DOHH2 (cell line): Measurements from ENCODE around the gene HECW1.

Source experiments
- H3F3A ChIP-seq: fragments of 200-600 bp; sonication (generic), shearing (Covaris generic); 2 replicates; pipeline ENCODE4 v1.6.0; 2016; ENCODE audit warnings: antibody characterized with exemption, mild to moderate bottlenecking; ENCODE audit not compliant: control insufficient read depth, insufficient read depth
- H3K27ac ChIP-seq: fragments of 200-600 bp; sonication (generic); 2 replicates; pipeline ENCODE4 v1.5.1; 2014; ENCODE audit warnings: low read depth, mild to moderate bottlenecking, low read length, moderate library complexity
- H3K27me3 ChIP-seq: fragments of 200-600 bp; sonication (generic); 2 replicates; pipeline ENCODE4 v1.6.1; 2014; ENCODE audit warnings: mild to moderate bottlenecking, low read length, mixed read lengths; ENCODE audit not compliant: control insufficient read depth
- H3K36me3 ChIP-seq: fragments of 200-600 bp; sonication (generic); 2 replicates; pipeline ENCODE4 v1.6.1; 2014; ENCODE audit warnings: mild to moderate bottlenecking, low read length, moderate library complexity, mixed read lengths; ENCODE audit not compliant: control insufficient read depth
- H3K4me1 ChIP-seq: fragments of 200-600 bp; sonication (generic); 2 replicates; pipeline ENCODE4 v1.6.1; 2014; ENCODE audit warnings: mild to moderate bottlenecking, low read length, mixed read lengths; ENCODE audit not compliant: control insufficient read depth
- H3K4me2 ChIP-seq: fragments of 200-600 bp; sonication (generic); 2 replicates; pipeline ENCODE4 v1.6.0; 2014; ENCODE audit warnings: mild to moderate bottlenecking, low read length, moderate library complexity
- H3K4me3 ChIP-seq: fragments of 200-600 bp; sonication (generic); 2 replicates; pipeline ENCODE4 v1.5.1; 2014; ENCODE audit warnings: mild to moderate bottlenecking, low read length, mixed read lengths
- H3K79me2 ChIP-seq: fragments of 200-600 bp; sonication (generic); 2 replicates; pipeline ENCODE4 v1.6.1; 2014; ENCODE audit warnings: mild to moderate bottlenecking, low read length, mixed read lengths; ENCODE audit not compliant: control insufficient read depth
- H3K9me2 ChIP-seq: fragments of 200-600 bp; sonication (generic); replicated peaks from 2 replicates; pipeline ENCODE4 v1.6.1; 2014; ENCODE audit warnings: mild to moderate bottlenecking, low read length, mixed read lengths; ENCODE audit not compliant: control insufficient read depth
- H3K9me3 ChIP-seq: fragments of 200-600 bp; sonication (generic); 2 replicates; pipeline ENCODE4 v1.6.1; 2014; ENCODE audit warnings: antibody characterized with exemption, low read length, mixed read lengths; ENCODE audit not compliant: control insufficient read depth, insufficient read depth
- H4K20me1 ChIP-seq: fragments of 200-600 bp; sonication (generic); 2 replicates; pipeline ENCODE4 v1.6.0; 2014; ENCODE audit warnings: low read depth, mild to moderate bottlenecking, antibody characterized with exemption, low read length, moderate library complexity; ENCODE audit not compliant: control insufficient read depth, insufficient read depth
- CTCF ChIP-seq: fragments of 200-600 bp; sonication (generic); IDR thresholded peaks from one replicate; pipeline ENCODE4 v1.5.1; 2014; ENCODE audit warnings: antibody characterized with exemption, mild to moderate bottlenecking, low read depth, low read length; ENCODE audit not compliant: poor library complexity, severe bottlenecking
- EZH2phosphoT487 ChIP-seq: fragments of 200-600 bp; sonication (generic); IDR thresholded peaks from 2 replicates; pipeline ENCODE4 v1.6.1; 2017; ENCODE audit warnings: borderline replicate concordance, mild to moderate bottlenecking, antibody characterized with exemption, low read length, moderate library complexity, mixed read lengths

Gene HECW1

GRCh38 chr7:43517464-43517863, 405.0 kb downstream of the HECW1 start:
- TF ChIP-seq CTCF (no peak), EZH2phosphoT487 (no peak)
- H3K27ac ChIP-seq: no peak overlapping the region
- H3K4me2 ChIP-seq: no peak overlapping the region

DNA sequence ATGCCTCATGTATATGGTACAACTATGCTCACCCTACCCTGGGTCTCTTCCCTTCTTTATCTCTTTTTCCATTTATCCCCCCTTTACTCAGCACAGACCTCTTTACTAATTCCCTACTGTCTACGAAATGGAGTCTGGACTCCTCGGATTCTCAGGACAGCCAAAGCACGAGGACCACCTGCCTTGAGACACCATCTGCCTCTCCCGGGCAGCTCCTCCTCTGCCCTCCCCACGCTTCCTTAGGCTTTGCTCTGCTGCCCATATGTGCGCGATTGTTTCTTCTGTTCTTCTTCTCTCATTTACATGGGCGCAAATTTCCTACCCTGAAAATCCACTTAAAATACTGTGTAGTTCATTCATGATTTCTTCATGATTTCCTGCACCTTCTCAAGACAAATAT, 407.8 kb downstream of the HECW1 start:
- Histone ChIP-seq H3K27ac (no peak overlapping the region), H3K79me2 (no peaks in the 10 kb centered on the region), H3K9me3 (no peaks in the 10 kb centered on the region), H4K20me1 (no peaks in the 10 kb centered on the region), H3K4me3 (no peak overlapping the region), H3K36me3 (no peaks in the 10 kb centered on the region), H3F3A (no peaks in the 10 kb centered on the region), H3K4me1 (no peaks in the 10 kb centered on the region), H3K9me2 (no peaks in the 10 kb centered on the region), H3K4me2 (no peak overlapping the region), H3K27me3 (peaks cover 14% of the 10 kb centered on the region)
- TF ChIP-seq EZH2phosphoT487: no peak
- no peak for TF ChIP-seq CTCF

More at GRCh38 chr7:43517464-43517863, 405.0 kb downstream of the HECW1 start:
- H3K36me3 ChIP-seq: no peaks in the 10 kb centered on the region
- no peaks in the 10 kb centered on the region for H4K20me1 ChIP-seq
- H3K9me3 ChIP-seq: no peaks in the 10 kb centered on the region
- H3K4me1 ChIP-seq: no peaks in the 10 kb centered on the region
- peaks cover 22% of the 10 kb centered on the region for H3K27me3 ChIP-seq
- no peaks in the 10 kb centered on the region for H3F3A ChIP-seq
- H3K9me2 ChIP-seq: no peaks in the 10 kb centered on the region
- H3K79me2 ChIP-seq: no peaks in the 10 kb centered on the region
- no peak overlapping the region for H3K4me3 ChIP-seq

DNA sequence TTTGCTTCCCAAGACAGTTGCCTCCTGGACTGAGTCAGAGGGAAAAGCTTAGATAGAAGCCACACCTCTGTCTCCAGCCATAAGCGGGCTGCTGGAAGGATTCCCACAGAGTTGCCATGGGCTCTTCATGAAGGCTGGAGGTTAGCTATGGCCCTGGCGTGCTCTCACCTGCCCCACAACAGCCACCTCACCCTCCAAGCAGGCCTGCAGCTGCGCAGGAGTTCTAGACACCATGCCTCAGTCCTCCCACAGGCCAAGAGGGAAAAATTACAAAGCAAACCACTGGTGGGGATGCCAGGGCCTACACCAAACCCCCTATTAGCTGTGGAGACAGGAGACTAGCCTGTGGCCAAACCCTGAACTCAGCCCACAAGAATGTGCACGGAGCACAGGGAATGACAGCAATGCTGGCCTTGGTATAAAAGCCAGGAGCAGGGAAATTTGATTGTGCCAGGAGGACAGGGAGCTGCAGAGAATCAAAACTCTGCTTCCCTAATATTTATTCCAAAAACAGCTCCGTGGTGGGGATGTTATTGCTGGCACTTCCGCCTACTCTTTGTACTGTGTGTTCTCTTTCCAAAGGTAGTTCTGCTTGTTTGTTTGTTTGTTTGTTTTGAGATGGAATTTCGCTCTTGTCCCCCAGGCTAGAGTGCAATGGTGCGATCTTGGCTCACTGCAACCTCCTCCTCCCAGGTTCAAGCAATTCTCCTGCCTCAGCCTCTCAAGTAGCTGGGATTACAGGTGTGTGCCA, 410.1 kb downstream of the HECW1 start:
- no peak overlapping the region for H3K4me2 ChIP-seq
- no peaks in the 10 kb centered on the region for H3K4me1 ChIP-seq
- H3F3A ChIP-seq: no peaks in the 10 kb centered on the region
- no peak overlapping the region for H3K27ac ChIP-seq
- H3K79me2 ChIP-seq: no peaks in the 10 kb centered on the region
- H3K9me3 ChIP-seq: no peaks in the 10 kb centered on the region
- no peak for TF ChIP-seq EZH2phosphoT487
- TF ChIP-seq CTCF: no peak
- no peak overlapping the region for H3K4me3 ChIP-seq
- no peaks in the 10 kb centered on the region for H3K9me2 ChIP-seq
- no peaks in the 10 kb centered on the region for H3K36me3 ChIP-seq
- H3K27me3 ChIP-seq: peaks cover 10% of the 10 kb centered on the region
- no peaks in the 10 kb centered on the region for H4K20me1 ChIP-seq
